GM23338 (cell line): ENCODE results near the gene LONRF3. TPM values are rescaled to one million over a fixed set of nuclear protein-coding genes. Genes with fewer than 3 reads are reported as not detected.

Source experiments
- ATAC-seq: fragments of 200-7000 bp; cut with Tn5 transposase; 3 replicates; pipeline ENCODE4 v1.9.1; 2020
- DNase-seq: peaks from one replicate; pipeline ENCODE4 v3.0.0-alpha.2; 2015; ENCODE audit warnings: low spot score
- H2AFZ ChIP-seq: fragments of 200-600 bp; sonication (generic); 2 replicates; pipeline ENCODE4 v1.8.0; 2016; ENCODE audit warnings: antibody characterized with exemption, mild to moderate bottlenecking, moderate library complexity
- H3F3A ChIP-seq: fragments of 200-600 bp; sonication (generic); replicated peaks from 2 replicates; pipeline ENCODE4 v1.8.0; 2017; ENCODE audit warnings: antibody characterized with exemption, mixed run types, low read depth
- H3K27ac ChIP-seq: fragments of 200-600 bp; sonication (generic); 2 replicates; pipeline ENCODE4 v1.6.1; 2016; ENCODE audit warnings: low read depth
- H3K27me3 ChIP-seq: fragments of 200-600 bp; sonication (generic); 2 replicates; pipeline ENCODE4 v1.8.0; 2016; ENCODE audit warnings: mild to moderate bottlenecking, mixed run types, moderate library complexity; ENCODE audit not compliant: insufficient read depth
- H3K36me3 ChIP-seq: fragments of 200-600 bp; sonication (generic); 2 replicates; pipeline ENCODE4 v1.8.0; 2016; ENCODE audit warnings: mild to moderate bottlenecking; ENCODE audit not compliant: insufficient read depth
- H3K4me1 ChIP-seq: fragments of 200-600 bp; sonication (generic); 2 replicates; pipeline ENCODE4 v1.8.0; 2016; ENCODE audit warnings: mild to moderate bottlenecking, moderate library complexity; ENCODE audit not compliant: insufficient read depth
- H3K4me2 ChIP-seq: fragments of 200-600 bp; sonication (generic); 2 replicates; pipeline ENCODE4 v1.7.1; 2017; ENCODE audit warnings: mixed run types
- H3K4me3 ChIP-seq: fragments of 200-600 bp; sonication (generic); 2 replicates; pipeline ENCODE4 v1.6.1; 2016; ENCODE audit warnings: mixed run types
- H3K79me2 ChIP-seq: fragments of 200-600 bp; sonication (generic); replicated peaks from 2 replicates; pipeline ENCODE4 v1.8.0; 2017; ENCODE audit warnings: mild to moderate bottlenecking; ENCODE audit not compliant: insufficient read depth
- H3K9me2 ChIP-seq: fragments of 200-600 bp; sonication (generic); 2 replicates; pipeline ENCODE4 v1.8.0; 2017; ENCODE audit not compliant: insufficient read depth
- H4K20me1 ChIP-seq: fragments of 200-600 bp; sonication (generic); replicated peaks from 2 replicates; pipeline ENCODE4 v1.8.0; 2017; ENCODE audit warnings: mild to moderate bottlenecking; ENCODE audit not compliant: insufficient read depth
- H3K27ac Mint-ChIP-seq: 2 replicates; pipeline ENCODE4 v1.8.0; 2020; ENCODE audit warnings: inconsistent platforms, mild to moderate bottlenecking, moderate library complexity, mixed read lengths
- H3K27me3 Mint-ChIP-seq: 3 replicates; pipeline ENCODE4 v1.8.0; 2022; ENCODE audit warnings: low read depth, mild to moderate bottlenecking, moderate library complexity, mixed read lengths, inconsistent platforms; ENCODE audit not compliant: insufficient read depth, poor library complexity
- H3K36me3 Mint-ChIP-seq: 3 replicates; pipeline ENCODE4 v1.8.0; 2021; ENCODE audit warnings: low read depth, mild to moderate bottlenecking, inconsistent platforms, moderate library complexity, mixed read lengths
- H3K4me1 Mint-ChIP-seq: 3 replicates; pipeline ENCODE4 v1.8.0; 2020; ENCODE audit warnings: mild to moderate bottlenecking, inconsistent platforms, mixed read lengths
- H3K4me3 Mint-ChIP-seq: 3 replicates; pipeline ENCODE4 v1.8.0; 2021; ENCODE audit warnings: moderate library complexity, mild to moderate bottlenecking, inconsistent platforms, mixed read lengths
- H3K9me3 Mint-ChIP-seq: 3 replicates; pipeline ENCODE4 v1.8.0; 2020; ENCODE audit warnings: moderate library complexity, mild to moderate bottlenecking, inconsistent platforms, mixed read lengths
- CREB1 ChIP-seq: fragments of 250-450 bp; sonication (Bioruptor Pico); IDR thresholded peaks from 2 replicates; pipeline ENCODE4 v1.5.0; 2020; ENCODE audit warnings: low read depth, mild to moderate bottlenecking, moderate library complexity
- EZH2 ChIP-seq: fragments of 200-600 bp; sonication (generic); IDR thresholded peaks from one replicate; pipeline ENCODE4 v1.8.0; 2017; ENCODE audit warnings: antibody characterized with exemption, mild to moderate bottlenecking, low read depth; ENCODE audit not compliant: unreplicated experiment
- EZH2phosphoT487 ChIP-seq: fragments of 200-600 bp; sonication (generic); IDR thresholded peaks from one replicate; pipeline ENCODE4 v1.8.1; 2018; ENCODE audit warnings: antibody characterized with exemption; ENCODE audit not compliant: unreplicated experiment
- JUNB ChIP-seq: IDR thresholded peaks from one replicate; pipeline ENCODE4 v1.6.1; 2016; ENCODE audit warnings: antibody characterized with exemption; ENCODE audit not compliant: unreplicated experiment
- NANOG ChIP-seq: IDR thresholded peaks from 2 replicates; pipeline ENCODE4 v1.6.1; 2016; ENCODE audit warnings: antibody characterized with exemption, borderline replicate concordance
- POLR2AphosphoS5 ChIP-seq: IDR thresholded peaks from 2 replicates; pipeline ENCODE4 v1.6.1; 2016; ENCODE audit warnings: antibody characterized with exemption, low read depth
- STAT1 ChIP-seq: IDR thresholded peaks from one replicate; pipeline ENCODE4 v1.6.1; 2016; ENCODE audit warnings: antibody characterized with exemption; ENCODE audit not compliant: unreplicated experiment
- ZNF114 ChIP-seq: fragments of 250-450 bp; sonication (Bioruptor Pico); IDR thresholded peaks from 2 replicates; pipeline ENCODE4 v1.5.0; 2020; ENCODE audit warnings: mild to moderate bottlenecking, moderate library complexity
- ZNF331 ChIP-seq: fragments of 250-450 bp; sonication (Bioruptor Pico); IDR thresholded peaks from 2 replicates; pipeline ENCODE4 v1.5.0; 2020; ENCODE audit warnings: low read depth, mild to moderate bottlenecking, moderate library complexity
- polyA plus RNA-seq: library from polyadenylated mRNA; unstranded; fragments of >200 nt; fragmentation: Nextera tagmentation; extraction: Ambion mirVana; gene quantifications from 2 replicates; pipeline ENCODE4 v1.2.1, GENCODE V29; 2016
- total RNA-seq: library from RNA; depleted of rRNA; stranded (reverse); fragments of >200 nt; shearing (Covaris generic); gene quantifications from 2 replicates; pipeline ENCODE4 v1.2.3, GENCODE V29; 2014
- TF ChIP-seq, protein P1 (sequence below), 2 experiments: fragments of 200-600 bp in 1 of 2; sonication (generic) in 1 of 2; conservative IDR thresholded peaks; 2 replicates each; pipeline versions ENCODE4 v1.5.1 to v1.6.1; 2016 to 2017; ENCODE audit warnings: antibody characterized with exemption in 2 of 2, low read depth in 2 of 2, mild to moderate bottlenecking in 2 of 2, moderate library complexity in 1 of 2
- TF ChIP-seq, protein P2 (sequence below): fragments of 250-450 bp; sonication (Bioruptor Pico); IDR thresholded peaks from 2 replicates; pipeline ENCODE4 v1.5.0; 2020; ENCODE audit warnings: mild to moderate bottlenecking, moderate library complexity
- TF ChIP-seq, protein P3 (sequence below): IDR thresholded peaks from one replicate; pipeline ENCODE4 v1.6.1; 2018; ENCODE audit warnings: antibody characterized with exemption; ENCODE audit not compliant: unreplicated experiment

Gene LONRF3
- total and polyA plus RNA-seq, 2 experiments from 2014 or later = 0.10 TPM; not detected in 1

DNA sequence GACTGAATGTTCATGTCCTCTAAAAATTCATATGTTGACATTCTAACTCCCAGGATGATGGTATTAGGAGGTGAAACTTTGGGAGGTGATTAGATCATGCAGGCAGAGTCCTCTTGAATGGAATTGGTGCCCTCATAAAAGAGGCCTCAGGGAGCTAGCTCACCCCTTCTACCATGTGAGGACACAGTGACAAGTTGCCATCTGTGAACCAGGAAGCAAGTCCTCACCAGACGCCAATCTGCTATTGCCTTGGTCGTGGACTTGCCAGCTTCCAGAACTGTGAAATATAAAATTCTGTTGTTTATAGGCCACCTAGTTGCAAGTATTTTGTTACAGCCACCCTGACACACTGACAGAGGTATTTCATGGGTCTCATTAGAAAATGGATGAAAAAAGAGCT is 28.5 kb upstream of the LONRF3 start:
- Mint-ChIP-seq H3K27me3 (no peaks in the 10 kb centered on the region), H3K9me3 (no peaks in the 10 kb centered on the region; the same call in 2 of the 3 replicates), H3K4me3 (no peak overlapping the region), H3K36me3 (no peaks in the 10 kb centered on the region), H3K27ac (no peak overlapping the region), H3K4me1 (no peaks in the 10 kb centered on the region)
- Histone ChIP-seq H4K20me1 (no peaks in the 10 kb centered on the region), H3K4me2 (no peak overlapping the region), H3K4me3 (no peak overlapping the region), H3K27ac (no peak overlapping the region), H2AFZ (no peak overlapping the region), H3K4me1 (no peaks in the 10 kb centered on the region), H3K79me2 (no peaks in the 10 kb centered on the region), H3K27me3 (no peaks in the 10 kb centered on the region), H3F3A (no peaks in the 10 kb centered on the region), H3K9me2 (no peaks in the 10 kb centered on the region), H3K36me3 (no peaks in the 10 kb centered on the region)
- no peak for TF ChIP-seq EZH2phosphoT487
- no peak for TF ChIP-seq ZNF331 (CRISPR knock-in tag)
- TF ChIP-seq JUNB = no peak
- DNase-seq = no peak
- no peak for ATAC-seq

DNA sequence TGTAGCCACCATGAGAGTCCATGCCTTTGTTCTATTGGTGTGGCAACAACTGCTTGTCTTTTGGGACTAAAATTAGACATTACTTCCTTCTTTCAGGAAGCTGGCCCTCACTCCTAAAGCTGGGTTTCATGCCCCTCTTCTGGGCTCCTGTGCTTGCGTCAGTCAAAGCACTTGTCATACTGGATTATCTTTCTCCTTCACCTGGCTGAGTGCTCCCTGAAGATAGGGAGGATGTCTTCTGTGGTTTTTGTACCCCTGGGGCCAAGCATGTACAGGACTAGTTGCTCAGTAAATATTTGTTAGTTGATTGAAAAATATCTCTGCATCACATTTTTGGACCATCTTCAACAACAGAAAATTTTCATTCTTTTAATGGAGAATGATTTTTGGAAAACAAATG is 26.1 kb upstream of the LONRF3 start:
- Mint-ChIP-seq H3K36me3 (no peaks in the 10 kb centered on the region), H3K27ac (no peak overlapping the region), H3K4me3 (no peak overlapping the region), H3K4me1 (no peaks in the 10 kb centered on the region), H3K27me3 (no peaks in the 10 kb centered on the region), H3K9me3 (no peaks in the 10 kb centered on the region)
- ATAC-seq (no peak), DNase-seq (no peak)
- Histone ChIP-seq H3K36me3 (no peaks in the 10 kb centered on the region), H3K4me1 (no peaks in the 10 kb centered on the region), H3K4me3 (no peak overlapping the region), H3K79me2 (no peaks in the 10 kb centered on the region), H3K27ac (no peak overlapping the region), H3K9me2 (no peaks in the 10 kb centered on the region), H3K4me2 (no peak overlapping the region), H3F3A (no peaks in the 10 kb centered on the region), H3K27me3 (no peaks in the 10 kb centered on the region), H2AFZ (no peak overlapping the region), H4K20me1 (no peaks in the 10 kb centered on the region)
- TF ChIP-seq, protein P1, sequence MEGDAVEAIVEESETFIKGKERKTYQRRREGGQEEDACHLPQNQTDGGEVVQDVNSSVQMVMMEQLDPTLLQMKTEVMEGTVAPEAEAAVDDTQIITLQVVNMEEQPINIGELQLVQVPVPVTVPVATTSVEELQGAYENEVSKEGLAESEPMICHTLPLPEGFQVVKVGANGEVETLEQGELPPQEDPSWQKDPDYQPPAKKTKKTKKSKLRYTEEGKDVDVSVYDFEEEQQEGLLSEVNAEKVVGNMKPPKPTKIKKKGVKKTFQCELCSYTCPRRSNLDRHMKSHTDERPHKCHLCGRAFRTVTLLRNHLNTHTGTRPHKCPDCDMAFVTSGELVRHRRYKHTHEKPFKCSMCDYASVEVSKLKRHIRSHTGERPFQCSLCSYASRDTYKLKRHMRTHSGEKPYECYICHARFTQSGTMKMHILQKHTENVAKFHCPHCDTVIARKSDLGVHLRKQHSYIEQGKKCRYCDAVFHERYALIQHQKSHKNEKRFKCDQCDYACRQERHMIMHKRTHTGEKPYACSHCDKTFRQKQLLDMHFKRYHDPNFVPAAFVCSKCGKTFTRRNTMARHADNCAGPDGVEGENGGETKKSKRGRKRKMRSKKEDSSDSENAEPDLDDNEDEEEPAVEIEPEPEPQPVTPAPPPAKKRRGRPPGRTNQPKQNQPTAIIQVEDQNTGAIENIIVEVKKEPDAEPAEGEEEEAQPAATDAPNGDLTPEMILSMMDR (conservative IDR thresholded peaks at IDR 0.05; ENCODE audit: low read depth in 2 of 2) = no peak
- TF ChIP-seq STAT1 (no peak), NANOG (no peak), EZH2 (no peak), ZNF331 (CRISPR knock-in tag) (no peak), ZNF114 (no peak), CREB1 (CRISPR knock-in tag) (no peak), POLR2AphosphoS5 (no peak)
- TF ChIP-seq, protein P2, sequence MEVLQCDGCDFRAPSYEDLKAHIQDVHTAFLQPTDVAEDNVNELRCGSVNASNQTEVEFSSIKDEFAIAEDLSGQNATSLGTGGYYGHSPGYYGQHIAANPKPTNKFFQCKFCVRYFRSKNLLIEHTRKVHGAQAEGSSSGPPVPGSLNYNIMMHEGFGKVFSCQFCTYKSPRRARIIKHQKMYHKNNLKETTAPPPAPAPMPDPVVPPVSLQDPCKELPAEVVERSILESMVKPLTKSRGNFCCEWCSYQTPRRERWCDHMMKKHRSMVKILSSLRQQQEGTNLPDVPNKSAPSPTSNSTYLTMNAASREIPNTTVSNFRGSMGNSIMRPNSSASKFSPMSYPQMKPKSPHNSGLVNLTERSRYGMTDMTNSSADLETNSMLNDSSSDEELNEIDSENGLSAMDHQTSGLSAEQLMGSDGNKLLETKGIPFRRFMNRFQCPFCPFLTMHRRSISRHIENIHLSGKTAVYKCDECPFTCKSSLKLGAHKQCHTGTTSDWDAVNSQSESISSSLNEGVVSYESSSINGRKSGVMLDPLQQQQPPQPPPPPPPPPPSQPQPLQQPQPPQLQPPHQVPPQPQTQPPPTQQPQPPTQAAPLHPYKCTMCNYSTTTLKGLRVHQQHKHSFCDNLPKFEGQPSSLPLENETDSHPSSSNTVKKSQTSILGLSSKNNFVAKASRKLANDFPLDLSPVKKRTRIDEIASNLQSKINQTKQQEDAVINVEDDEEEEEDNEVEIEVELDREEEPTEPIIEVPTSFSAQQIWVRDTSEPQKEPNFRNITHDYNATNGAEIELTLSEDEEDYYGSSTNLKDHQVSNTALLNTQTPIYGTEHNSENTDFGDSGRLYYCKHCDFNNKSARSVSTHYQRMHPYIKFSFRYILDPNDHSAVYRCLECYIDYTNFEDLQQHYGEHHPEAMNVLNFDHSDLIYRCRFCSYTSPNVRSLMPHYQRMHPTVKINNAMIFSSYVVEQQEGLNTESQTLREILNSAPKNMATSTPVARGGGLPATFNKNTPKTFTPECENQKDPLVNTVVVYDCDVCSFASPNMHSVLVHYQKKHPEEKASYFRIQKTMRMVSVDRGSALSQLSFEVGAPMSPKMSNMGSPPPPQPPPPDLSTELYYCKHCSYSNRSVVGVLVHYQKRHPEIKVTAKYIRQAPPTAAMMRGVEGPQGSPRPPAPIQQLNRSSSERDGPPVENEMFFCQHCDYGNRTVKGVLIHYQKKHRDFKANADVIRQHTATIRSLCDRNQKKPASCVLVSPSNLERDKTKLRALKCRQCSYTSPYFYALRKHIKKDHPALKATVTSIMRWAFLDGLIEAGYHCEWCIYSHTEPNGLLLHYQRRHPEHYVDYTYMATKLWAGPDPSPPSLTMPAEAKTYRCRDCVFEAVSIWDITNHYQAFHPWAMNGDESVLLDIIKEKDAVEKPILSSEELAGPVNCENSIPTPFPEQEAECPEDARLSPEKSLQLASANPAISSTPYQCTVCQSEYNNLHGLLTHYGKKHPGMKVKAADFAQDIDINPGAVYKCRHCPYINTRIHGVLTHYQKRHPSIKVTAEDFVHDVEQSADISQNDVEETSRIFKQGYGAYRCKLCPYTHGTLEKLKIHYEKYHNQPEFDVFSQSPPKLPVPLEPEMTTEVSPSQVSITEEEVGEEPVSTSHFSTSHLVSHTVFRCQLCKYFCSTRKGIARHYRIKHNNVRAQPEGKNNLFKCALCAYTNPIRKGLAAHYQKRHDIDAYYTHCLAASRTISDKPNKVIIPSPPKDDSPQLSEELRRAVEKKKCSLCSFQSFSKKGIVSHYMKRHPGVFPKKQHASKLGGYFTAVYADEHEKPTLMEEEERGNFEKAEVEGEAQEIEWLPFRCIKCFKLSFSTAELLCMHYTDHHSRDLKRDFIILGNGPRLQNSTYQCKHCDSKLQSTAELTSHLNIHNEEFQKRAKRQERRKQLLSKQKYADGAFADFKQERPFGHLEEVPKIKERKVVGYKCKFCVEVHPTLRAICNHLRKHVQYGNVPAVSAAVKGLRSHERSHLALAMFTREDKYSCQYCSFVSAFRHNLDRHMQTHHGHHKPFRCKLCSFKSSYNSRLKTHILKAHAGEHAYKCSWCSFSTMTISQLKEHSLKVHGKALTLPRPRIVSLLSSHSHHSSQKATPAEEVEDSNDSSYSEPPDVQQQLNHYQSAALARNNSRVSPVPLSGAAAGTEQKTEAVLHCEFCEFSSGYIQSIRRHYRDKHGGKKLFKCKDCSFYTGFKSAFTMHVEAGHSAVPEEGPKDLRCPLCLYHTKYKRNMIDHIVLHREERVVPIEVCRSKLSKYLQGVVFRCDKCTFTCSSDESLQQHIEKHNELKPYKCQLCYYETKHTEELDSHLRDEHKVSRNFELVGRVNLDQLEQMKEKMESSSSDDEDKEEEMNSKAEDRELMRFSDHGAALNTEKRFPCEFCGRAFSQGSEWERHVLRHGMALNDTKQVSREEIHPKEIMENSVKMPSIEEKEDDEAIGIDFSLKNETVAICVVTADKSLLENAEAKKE = no peak
- TF ChIP-seq, protein P3, sequence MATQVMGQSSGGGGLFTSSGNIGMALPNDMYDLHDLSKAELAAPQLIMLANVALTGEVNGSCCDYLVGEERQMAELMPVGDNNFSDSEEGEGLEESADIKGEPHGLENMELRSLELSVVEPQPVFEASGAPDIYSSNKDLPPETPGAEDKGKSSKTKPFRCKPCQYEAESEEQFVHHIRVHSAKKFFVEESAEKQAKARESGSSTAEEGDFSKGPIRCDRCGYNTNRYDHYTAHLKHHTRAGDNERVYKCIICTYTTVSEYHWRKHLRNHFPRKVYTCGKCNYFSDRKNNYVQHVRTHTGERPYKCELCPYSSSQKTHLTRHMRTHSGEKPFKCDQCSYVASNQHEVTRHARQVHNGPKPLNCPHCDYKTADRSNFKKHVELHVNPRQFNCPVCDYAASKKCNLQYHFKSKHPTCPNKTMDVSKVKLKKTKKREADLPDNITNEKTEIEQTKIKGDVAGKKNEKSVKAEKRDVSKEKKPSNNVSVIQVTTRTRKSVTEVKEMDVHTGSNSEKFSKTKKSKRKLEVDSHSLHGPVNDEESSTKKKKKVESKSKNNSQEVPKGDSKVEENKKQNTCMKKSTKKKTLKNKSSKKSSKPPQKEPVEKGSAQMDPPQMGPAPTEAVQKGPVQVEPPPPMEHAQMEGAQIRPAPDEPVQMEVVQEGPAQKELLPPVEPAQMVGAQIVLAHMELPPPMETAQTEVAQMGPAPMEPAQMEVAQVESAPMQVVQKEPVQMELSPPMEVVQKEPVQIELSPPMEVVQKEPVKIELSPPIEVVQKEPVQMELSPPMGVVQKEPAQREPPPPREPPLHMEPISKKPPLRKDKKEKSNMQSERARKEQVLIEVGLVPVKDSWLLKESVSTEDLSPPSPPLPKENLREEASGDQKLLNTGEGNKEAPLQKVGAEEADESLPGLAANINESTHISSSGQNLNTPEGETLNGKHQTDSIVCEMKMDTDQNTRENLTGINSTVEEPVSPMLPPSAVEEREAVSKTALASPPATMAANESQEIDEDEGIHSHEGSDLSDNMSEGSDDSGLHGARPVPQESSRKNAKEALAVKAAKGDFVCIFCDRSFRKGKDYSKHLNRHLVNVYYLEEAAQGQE = no peak
